BJ (cell line): ENCODE data around the gene CUX1. TPM values are rescaled to one million over a fixed set of nuclear protein-coding genes. Genes with fewer than 3 reads are reported as not detected.

Experiments
- CTCF ChIA-PET: fragments of 350-600 bp; formaldehyde crosslinking; extraction: SDS; loops from one replicate; lab custom pipeline; 2021; ENCODE audit warnings: antibody characterized with exemption, inconsistent platforms; lab: Yijun Ruan, JAX
- POLR2A ChIA-PET: fragments of 300-600 bp; sonication (Branson Sonifier 250); formaldehyde crosslinking; extraction: SDS; loops from one replicate; lab custom pipeline; 2021; ENCODE audit warnings: antibody characterized with exemption; lab: Charles Lee
- DNase-seq: peaks from one replicate; pipeline ENCODE4 v3.0.0-alpha.2; 2011; ENCODE audit warnings: low read depth
- H3K27me3 ChIP-seq: 2 replicates; pipeline ENCODE4 v1.6.0; 2011; ENCODE audit warnings: low read length; ENCODE audit not compliant: control insufficient read depth, insufficient read depth
- H3K36me3 ChIP-seq: 2 replicates; pipeline ENCODE4 v1.5.1; 2011; ENCODE audit warnings: low read length; ENCODE audit not compliant: control insufficient read depth, insufficient read depth
- H3K4me3 ChIP-seq: 2 replicates; pipeline ENCODE4 v1.5.1; 2011; ENCODE audit warnings: low read depth, mild to moderate bottlenecking, control low read depth, low read length
- polyA plus RNA-seq: library from polyadenylated mRNA; depleted of rRNA; stranded (reverse); fragments of >200 nt; gene quantifications from 2 replicates; pipeline ENCODE4 v1.2.3, GENCODE V29; 2011
- TF ChIP-seq, protein P1 (sequence below): IDR thresholded peaks from 2 replicates; pipeline ENCODE4 v1.5.1; 2011; ENCODE audit warnings: low read depth, mild to moderate bottlenecking, control low read depth, inconsistent platforms, low read length, moderate library complexity; ENCODE audit not compliant: insufficient read depth

Gene CUX1
- polyA plus RNA-seq, 1 experiment, result 36.5 TPM

DNA sequence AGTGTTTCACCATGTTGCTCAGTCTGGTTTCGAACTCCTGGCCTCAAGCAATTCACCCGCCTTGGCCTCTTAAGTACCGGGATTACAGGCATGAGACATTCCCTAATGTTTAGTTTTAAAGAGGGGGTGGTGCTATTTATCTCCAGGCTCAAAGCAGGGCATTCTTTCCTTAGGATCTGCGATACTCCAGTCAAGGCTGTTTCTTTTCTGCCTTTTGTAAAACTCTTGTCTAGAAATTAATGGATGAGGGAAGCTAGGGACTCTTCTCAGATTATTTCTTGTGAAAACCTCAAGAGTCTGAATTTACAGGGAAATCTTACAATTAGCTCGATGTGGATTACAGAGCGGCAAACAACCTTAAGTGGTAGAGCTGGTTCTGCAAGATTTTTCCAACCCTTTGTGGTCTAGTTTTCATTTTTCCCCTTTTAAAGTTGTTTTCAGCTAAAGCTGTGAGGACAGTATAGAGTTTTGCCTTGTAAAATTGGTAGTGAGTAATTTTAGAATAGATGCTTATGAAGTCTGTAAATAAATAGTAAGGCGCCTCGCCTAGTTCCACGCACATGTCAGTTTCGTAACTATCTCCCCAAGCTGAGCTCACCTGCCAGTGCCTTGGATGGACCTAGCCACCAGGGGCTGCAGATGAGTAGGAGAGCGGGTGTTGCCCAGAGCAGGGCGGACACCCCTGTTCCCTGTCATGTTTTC lies 53.1 kb downstream of the CUX1 start:
- CTCF ChIA-PET, result interaction anchor here (1.3 to 2.2 kb wide), 2 partner anchors 10 to 13 kb away, joined by 4 to 9 read pairs; no protein-coding TSS in a partner anchor
- TF ChIP-seq, protein P1, sequence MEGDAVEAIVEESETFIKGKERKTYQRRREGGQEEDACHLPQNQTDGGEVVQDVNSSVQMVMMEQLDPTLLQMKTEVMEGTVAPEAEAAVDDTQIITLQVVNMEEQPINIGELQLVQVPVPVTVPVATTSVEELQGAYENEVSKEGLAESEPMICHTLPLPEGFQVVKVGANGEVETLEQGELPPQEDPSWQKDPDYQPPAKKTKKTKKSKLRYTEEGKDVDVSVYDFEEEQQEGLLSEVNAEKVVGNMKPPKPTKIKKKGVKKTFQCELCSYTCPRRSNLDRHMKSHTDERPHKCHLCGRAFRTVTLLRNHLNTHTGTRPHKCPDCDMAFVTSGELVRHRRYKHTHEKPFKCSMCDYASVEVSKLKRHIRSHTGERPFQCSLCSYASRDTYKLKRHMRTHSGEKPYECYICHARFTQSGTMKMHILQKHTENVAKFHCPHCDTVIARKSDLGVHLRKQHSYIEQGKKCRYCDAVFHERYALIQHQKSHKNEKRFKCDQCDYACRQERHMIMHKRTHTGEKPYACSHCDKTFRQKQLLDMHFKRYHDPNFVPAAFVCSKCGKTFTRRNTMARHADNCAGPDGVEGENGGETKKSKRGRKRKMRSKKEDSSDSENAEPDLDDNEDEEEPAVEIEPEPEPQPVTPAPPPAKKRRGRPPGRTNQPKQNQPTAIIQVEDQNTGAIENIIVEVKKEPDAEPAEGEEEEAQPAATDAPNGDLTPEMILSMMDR, result peak; percentile 20; the same call in 1 of the 2 replicates
- no peak for DNase-seq
- no peaks in the 10 kb centered on the region for H3K27me3 ChIP-seq
- no peak overlapping the region for H3K4me3 ChIP-seq
- POLR2A ChIA-PET, result no interaction called here
- H3K36me3 ChIP-seq, result no peaks in the 10 kb centered on the region

DNA sequence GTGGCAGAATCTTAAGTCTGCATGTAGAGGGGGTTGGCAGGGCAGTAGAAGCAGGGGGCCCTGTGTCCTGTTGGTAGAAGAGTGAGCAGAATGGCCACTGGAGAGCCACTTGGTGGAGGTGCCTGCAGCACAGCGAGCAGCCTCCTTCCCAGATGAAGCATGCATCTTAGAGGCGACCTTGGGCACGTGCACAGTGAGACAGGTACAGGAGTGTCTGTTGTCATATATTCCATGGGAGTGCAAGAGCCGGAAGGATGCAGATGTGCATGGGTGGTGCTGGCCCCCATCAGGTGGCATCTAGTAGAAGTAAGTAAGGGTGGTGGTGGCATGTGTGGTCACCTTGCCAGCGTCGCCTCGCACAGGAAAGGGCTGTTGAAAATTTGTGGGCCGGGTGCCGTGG lies 53.9 kb downstream of the CUX1 start:
- no peak overlapping the region for H3K4me3 ChIP-seq
- no peak for DNase-seq
- CTCF ChIA-PET, result no interaction called here
- no peaks in the 10 kb centered on the region for H3K36me3 ChIP-seq
- TF ChIP-seq, protein P1, result no peak
- no peaks in the 10 kb centered on the region for H3K27me3 ChIP-seq
- POLR2A ChIA-PET, result no interaction called here

DNA sequence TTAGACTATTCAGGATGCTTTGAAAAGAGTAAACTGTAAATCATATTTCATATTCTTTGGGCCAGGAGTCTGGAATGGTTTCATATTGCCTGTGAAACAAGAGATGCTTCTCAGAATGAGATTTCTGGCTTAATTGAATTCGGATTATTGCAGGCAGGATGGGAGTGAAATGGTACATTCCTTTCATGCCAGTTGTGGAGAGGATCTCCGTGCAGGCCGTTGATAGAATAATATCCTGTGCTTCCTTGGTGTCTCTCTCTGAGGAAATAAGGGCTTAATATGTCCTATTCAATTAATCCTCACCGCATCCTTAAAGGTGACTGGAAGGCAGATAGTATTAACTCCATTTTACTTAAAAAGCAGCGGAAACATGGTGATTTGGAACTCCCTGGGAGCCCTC lies 56.6 kb downstream of the CUX1 start:
- no peak for DNase-seq
- H3K36me3 ChIP-seq, result no peaks in the 10 kb centered on the region
- H3K4me3 ChIP-seq, result no peak overlapping the region
- CTCF ChIA-PET, result no interaction called here
- TF ChIP-seq, protein P1, result no peak
- POLR2A ChIA-PET, result no interaction called here
- H3K27me3 ChIP-seq, result no peaks in the 10 kb centered on the region

DNA sequence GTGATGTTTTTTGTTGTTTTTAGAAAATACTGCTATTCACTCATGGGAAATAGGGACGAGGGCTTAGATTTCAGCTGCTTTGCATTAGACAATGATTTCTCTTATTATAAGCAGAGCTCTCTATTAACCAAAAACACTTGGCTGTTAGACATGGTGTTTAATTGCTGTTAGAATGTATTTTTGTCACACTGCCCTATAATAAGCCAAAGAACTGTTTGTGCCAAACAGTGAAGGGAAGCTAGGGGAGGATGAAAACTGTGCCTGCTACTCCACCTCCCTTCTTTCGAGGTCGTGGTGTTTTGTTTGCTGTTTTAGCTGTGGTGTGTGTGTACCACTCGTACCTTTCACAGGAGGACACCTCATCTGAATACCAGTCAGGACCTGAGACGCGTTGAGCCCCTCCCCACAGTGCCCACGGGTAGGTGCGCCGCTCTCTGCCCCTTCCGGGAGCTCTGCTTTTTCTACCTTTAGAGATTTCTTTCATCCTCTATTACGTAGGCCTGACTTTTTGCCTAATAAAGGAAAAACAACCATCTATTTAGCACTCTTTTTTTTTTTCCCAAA lies 57.9 kb downstream of the CUX1 start:
- H3K36me3 ChIP-seq, result no peaks in the 10 kb centered on the region
- H3K4me3 ChIP-seq, result no peak overlapping the region
- no peak for DNase-seq
- ChIA-PET CTCF (interaction anchor here (0.6 kb wide), 1 partner anchor 233 kb away, joined by 3 read pairs; no protein-coding TSS in a partner anchor), POLR2A (no interaction called here)
- TF ChIP-seq, protein P1, result no peak
- no peaks in the 10 kb centered on the region for H3K27me3 ChIP-seq

DNA sequence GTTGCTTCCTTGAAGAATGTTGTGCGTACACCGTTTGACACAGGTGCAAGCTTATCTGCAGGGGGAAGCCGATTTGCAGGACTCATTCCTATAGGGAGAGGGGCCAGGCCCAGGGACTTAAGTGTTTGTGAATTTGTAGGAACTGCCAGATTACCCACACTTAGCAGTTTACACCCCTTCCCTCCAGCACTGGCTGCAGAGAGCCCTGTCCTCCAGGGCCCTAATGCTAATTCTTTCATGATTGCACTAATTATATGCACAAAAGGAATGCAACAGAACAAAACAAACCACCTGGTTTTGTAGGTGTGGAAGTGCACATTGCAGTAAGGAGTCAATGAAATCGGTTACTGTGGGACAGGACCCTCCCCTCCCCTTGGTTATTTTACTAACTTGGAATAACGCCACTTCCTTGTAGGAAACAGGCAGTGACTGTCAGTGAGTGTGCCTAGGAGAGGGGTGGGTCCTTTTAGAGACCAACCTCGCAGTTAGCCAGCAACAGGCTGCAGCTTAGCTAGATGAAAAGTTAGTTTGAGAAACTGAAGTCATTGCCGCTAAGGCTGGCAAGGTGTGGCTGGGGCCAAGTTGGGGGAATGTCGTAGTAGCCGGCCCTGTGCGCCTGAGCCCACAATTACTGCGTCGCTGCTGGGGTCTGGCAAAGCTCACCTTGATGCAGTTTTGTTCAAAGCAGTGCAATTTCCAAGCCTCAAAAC lies 60.6 kb downstream of the CUX1 start:
- POLR2A ChIA-PET, result no interaction called here
- Histone ChIP-seq H3K27me3 (no peaks in the 10 kb centered on the region), H3K4me3 (no peak overlapping the region), H3K36me3 (no peaks in the 10 kb centered on the region)
- CTCF ChIA-PET, result interaction anchor here (1.0 kb wide), 1 partner anchor 34 kb away, joined by 3 read pairs; no protein-coding TSS in a partner anchor
- TF ChIP-seq, protein P1, result no peak
- DNase-seq, result no peak
